ENCODE measurements around the gene BRD3OS.
A peak's percentile ranks its signal among the peaks of the same experiment; 100 is the strongest.
"Not testable (repeated sequence)": the region's sequence is repeated elsewhere in the genome, so short reads cannot be mapped to it uniquely, and the experiment has no call there.

The BRD3OS gene

DNA sequence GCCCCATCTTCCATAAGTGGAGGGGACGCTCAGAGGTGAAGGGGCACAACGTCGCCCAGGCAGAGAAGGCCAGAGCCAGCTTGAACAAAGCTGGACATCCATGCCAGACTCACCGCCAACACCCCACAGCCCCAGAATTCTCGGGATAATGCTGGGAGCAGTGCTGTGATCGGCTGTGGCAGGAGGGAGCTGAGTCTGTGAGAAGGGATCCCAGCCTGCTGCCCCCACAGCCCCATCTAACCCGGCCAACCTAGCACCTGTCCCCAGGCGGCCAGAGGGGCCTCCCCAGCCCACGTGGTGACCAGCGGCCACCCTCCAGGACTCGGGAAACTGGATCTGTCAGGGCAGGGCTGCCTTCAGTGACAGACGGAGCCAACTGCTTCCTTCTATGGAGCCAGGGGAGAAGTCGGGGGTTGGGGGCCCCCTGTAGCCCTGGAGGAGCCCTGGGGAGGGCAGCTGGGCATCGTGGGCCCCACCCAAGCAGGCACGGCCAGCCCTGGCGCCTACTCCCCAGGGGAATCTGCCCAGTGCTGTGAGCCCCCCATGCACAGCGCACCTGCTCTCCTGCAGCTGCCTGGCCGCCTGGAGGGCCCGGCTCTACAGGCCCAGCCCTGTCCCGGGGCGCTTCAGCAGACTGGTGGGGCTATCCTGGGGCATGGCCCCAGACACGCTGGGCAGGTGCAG, 36.5 kb downstream of the BRD3OS start:
- DNase-seq (ENCODE audit: low read depth in 2 of 3, low spot score in 2 of 3), result no peak

GRCh38 chr9:134062461-134063087, 37.3 kb downstream of the BRD3OS start:
- no peak for DNase-seq (ENCODE audit: low read depth in 2 of 3, low spot score in 2 of 3)

- no peak for DNase-seq (ENCODE audit: low read depth in 2 of 3, low spot score in 2 of 3)
These were observed 37.8 kb downstream of the BRD3OS start for GRCh38 chr9:134063088-134063570.

GRCh38 chr9:134063571-134064450, 38.5 kb downstream of the BRD3OS start:
- DNase-seq (ENCODE audit: low read depth in 2 of 3, low spot score in 2 of 3), result no peak

GRCh38 chr9:134064711-134065110, 39.4 kb downstream of the BRD3OS start:
- DNase-seq (ENCODE audit: low read depth in 2 of 3, low spot score in 2 of 3), result no peak

- DNase-seq (ENCODE audit: low read depth in 2 of 3, low spot score in 2 of 3), result peak in 2 of 3 experiments; percentile 30
These were observed 40.5 kb downstream of the BRD3OS start for GRCh38 chr9:134065612-134066419.

- no peak for DNase-seq (ENCODE audit: low read depth in 2 of 3, low spot score in 2 of 3)
These were observed 41.2 kb downstream of the BRD3OS start for GRCh38 chr9:134066526-134066912.

- DNase-seq (ENCODE audit: low read depth in 2 of 3, low spot score in 2 of 3), result no peak
These were observed 41.9 kb downstream of the BRD3OS start for GRCh38 chr9:134066913-134067851.

- DNase-seq (ENCODE audit: low read depth in 2 of 3, low spot score in 2 of 3), result peak; percentile 49 to 71 (median 60)
These were observed 42.8 kb downstream of the BRD3OS start, which contains the start of gene BRD3 for GRCh38 chr9:134067904-134068743. Gene BRD3, minus strand, starts transcription at chr9:134068026. Its CDS starts 14,549 bp downstream, at chr9:134053477.

DNA sequence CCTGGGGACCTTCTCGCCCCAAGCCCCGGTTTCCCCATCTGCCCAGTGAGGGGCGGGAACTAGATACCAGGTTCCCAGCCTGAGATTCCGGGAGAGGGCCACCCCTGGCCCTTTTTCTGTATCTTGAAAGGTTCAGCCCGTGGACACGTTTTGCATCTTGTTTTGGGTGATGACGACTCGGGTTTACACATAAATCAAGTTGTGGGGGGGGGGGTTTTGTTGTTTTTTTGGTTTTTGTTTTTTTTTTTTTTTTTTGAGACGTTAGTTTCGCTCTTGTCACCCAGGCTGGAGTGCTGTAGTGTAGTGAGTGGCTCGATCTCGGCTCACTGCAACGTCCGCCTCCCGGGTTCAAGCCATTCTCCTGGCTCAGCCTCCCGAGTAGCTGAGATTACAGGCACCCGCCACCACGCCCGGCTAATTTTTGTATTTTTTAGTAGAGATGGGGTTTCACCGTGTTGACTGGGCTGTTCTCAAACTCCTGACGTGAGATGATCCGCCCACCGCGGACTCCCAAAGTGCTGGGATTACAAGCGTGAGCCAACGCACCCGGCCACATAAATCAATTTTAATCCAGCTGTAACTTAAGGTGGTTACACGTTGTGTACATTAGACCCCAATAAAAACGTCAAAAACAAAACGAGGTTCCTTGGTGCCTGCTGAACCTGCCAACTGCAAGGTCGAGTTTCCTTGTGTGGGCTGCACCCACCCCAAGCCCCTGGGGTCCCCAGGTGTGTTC, 43.6 kb downstream of the BRD3OS start:
- DNase-seq (ENCODE audit: low read depth in 2 of 3, low spot score in 2 of 3), result no peak

DNA sequence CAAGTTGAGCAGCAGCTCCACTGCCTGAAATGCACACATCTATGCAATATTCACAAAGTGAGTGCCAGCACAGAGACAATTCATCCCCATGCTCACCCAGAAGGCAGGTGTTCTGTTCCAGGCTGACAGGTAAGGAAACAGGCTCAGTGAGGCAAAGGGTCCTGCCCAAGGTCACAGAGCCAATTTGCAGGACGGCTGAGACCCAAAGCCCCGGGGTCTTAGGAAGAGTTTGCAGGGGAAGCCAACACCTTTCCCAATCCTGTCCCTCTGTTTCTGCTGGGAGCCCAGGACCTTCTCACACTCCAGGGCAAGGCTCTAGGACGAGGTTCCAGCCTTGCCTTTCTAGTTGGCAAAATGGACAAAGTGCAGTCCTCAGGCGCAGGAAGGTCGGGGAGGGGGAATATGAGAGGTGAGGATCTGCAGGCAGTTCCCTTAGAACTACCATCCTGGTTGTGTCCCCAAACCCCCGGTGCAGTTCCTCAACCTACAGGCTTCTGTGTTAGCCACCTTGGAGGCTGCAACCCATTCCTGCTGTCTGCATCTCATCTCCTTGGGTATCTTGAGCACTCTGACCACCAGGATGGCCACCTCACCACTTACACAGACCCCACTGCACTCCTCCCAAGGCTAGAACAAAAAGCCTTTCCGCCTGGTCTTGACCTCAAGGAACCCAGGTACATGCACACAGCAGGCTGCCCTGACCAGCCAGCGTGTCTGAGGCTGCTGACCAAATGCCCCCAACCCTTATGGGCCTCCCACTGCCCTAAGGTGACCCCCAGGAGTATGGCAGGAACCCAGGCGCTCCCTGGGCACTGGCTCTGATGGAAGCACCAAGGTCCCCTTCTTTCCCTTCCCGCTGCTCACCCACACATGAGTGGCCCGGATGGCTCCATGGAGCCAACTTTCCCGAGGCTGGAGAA, 44.5 kb downstream of the BRD3OS start:
- DNase-seq (ENCODE audit: low read depth in 2 of 3, low spot score in 2 of 3), result no peak

GRCh38 chr9:134071149-134071548, 45.9 kb downstream of the BRD3OS start:
- no peak for DNase-seq (ENCODE audit: low read depth in 2 of 3, low spot score in 2 of 3)

DNA sequence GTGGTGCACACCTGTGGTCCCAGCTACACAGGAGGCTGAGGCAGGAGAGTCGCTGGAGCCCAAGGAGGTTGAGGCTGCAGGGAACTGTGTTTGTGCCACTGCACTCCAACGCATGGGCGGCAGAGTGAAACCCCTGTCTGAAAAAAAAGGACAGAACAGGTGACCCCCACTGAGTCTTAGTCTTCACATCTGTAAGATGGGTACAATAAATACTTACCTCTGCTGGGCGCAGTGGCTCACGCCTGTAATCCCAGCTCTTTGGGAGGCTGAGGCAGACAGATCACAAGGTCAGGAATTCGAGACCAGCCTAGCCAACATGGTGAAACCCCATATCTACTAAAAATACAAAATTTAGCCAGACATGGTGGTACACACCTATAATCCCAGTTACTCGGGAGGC, 47.4 kb downstream of the BRD3OS start:
- DNase-seq (ENCODE audit: low read depth in 2 of 3, low spot score in 2 of 3), result not testable (repeated sequence)

GRCh38 chr9:134073500-134073899, 48.2 kb downstream of the BRD3OS start:
- no peak for DNase-seq (ENCODE audit: low read depth in 2 of 3, low spot score in 2 of 3)

DNA sequence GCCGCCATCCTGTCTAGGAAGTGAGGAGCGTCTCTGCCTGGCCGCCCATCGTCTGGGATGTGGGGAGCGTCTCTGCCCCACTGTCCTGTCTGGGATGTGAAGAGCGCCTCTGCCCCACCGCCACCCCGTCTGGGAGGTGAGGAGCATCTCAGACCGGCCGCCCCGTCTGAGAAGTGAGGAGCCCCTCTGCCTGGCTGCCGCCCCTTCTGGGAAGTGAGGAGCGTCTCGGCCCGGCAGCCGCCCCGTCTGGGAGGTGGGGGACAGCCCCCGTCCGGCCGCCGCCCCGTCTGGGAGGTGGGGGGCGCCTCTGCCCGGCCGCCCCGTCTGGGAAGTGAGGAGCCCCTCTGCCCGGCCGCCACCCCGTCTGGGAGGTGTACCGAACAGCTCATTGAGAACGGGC, 50.4 kb downstream of the BRD3OS start:
- not testable (repeated sequence) for DNase-seq (ENCODE audit: low read depth in 2 of 3, low spot score in 2 of 3)

DNA sequence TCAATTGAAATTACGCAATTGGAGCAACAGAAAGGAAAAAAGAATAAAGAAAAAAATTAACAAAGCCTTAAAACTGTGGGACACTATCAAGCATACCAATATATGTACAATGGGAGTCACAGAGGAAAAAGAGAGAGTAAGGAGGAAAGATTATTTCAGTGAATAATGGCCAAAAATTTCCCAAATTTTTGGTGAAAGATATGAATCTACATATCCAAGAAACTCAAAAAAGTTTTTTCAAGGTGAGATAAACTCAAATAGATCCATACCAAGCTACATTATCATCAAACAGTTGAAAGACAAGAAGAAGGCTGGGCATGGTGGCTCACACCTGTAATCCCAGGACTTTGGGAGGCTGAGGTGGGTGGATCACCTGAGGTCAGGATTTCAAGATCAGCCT, 51.4 kb downstream of the BRD3OS start:
- DNase-seq (ENCODE audit: low read depth in 2 of 3, low spot score in 2 of 3), result no peak
